SJCRH30 (cell line): ENCODE results near the gene MAP3K15. TPM values are rescaled to one million over a fixed set of nuclear protein-coding genes. Genes with fewer than 3 reads are reported as not detected.
A peak's percentile ranks its signal among the peaks of the same experiment; 100 is the strongest.

ENCODE experiments used
- DNase-seq, 2 experiments: peaks; one replicate each; pipeline ENCODE4 v3.0.0-alpha.2; 2015 to 2020
- H3K27ac ChIP-seq: fragments of 250-450 bp; sonication (Bioruptor Pico); 2 replicates; pipeline ENCODE4 v1.5.1; 2020; ENCODE audit warnings: mild to moderate bottlenecking, moderate library complexity
- H3K27me3 ChIP-seq: fragments of 250-450 bp; sonication (Bioruptor Pico); 2 replicates; pipeline ENCODE4 v1.5.1; 2020; ENCODE audit warnings: mild to moderate bottlenecking, moderate library complexity
- H3K36me3 ChIP-seq: fragments of 250-450 bp; sonication (Bioruptor Pico); 2 replicates; pipeline ENCODE4 v1.5.1; 2020; ENCODE audit warnings: mild to moderate bottlenecking, moderate library complexity
- H3K4me1 ChIP-seq: fragments of 250-450 bp; sonication (Bioruptor Pico); 2 replicates; pipeline ENCODE4 v1.5.1; 2020; ENCODE audit warnings: mild to moderate bottlenecking, moderate library complexity
- H3K4me3 ChIP-seq: fragments of 250-450 bp; sonication (Bioruptor Pico); 2 replicates; pipeline ENCODE4 v1.5.1; 2020; ENCODE audit warnings: mild to moderate bottlenecking, moderate library complexity
- H3K9me3 ChIP-seq: fragments of 250-450 bp; sonication (Bioruptor Pico); replicated peaks from 2 replicates; pipeline ENCODE4 v1.5.1; 2020; ENCODE audit warnings: mild to moderate bottlenecking, moderate library complexity
- total RNA-seq: library from RNA; depleted of rRNA; stranded (reverse); fragments of >200 nt; shearing (Covaris generic); gene quantifications from 2 replicates; pipeline ENCODE4 v1.2.3, GENCODE V29; 2014

Gene MAP3K15
- total RNA-seq, 1 experiment from 2014 or later: 0.51 TPM

GRCh38 chrX:19361701-19362100, 153.6 kb downstream of the MAP3K15 start:
- H3K27me3 ChIP-seq: no peaks in the 10 kb centered on the region
- H3K4me1 ChIP-seq: no peaks in the 10 kb centered on the region
- peaks cover 69% of the 10 kb centered on the region for H3K36me3 ChIP-seq
- no peaks in the 10 kb centered on the region for H3K9me3 ChIP-seq
- H3K27ac ChIP-seq: no peak overlapping the region
- H3K4me3 ChIP-seq: no peak overlapping the region
- no peak for DNase-seq

GRCh38 chrX:19360903-19361302, 154.4 kb downstream of the MAP3K15 start:
- H3K27ac ChIP-seq: no peak overlapping the region
- peaks cover 76% of the 10 kb centered on the region for H3K36me3 ChIP-seq
- H3K27me3 ChIP-seq: no peaks in the 10 kb centered on the region
- H3K4me1 ChIP-seq: no peaks in the 10 kb centered on the region
- H3K9me3 ChIP-seq: no peaks in the 10 kb centered on the region
- no peak overlapping the region for H3K4me3 ChIP-seq
- no peak for DNase-seq

- H3K9me3 ChIP-seq: no peaks in the 10 kb centered on the region
- DNase-seq: no peak
- no peaks in the 10 kb centered on the region for H3K27me3 ChIP-seq
- H3K4me1 ChIP-seq: no peaks in the 10 kb centered on the region
- H3K27ac ChIP-seq: no peak overlapping the region
- no peak overlapping the region for H3K4me3 ChIP-seq
- peaks cover 85% of the 10 kb centered on the region for H3K36me3 ChIP-seq
Measured at GRCh38 chrX:19358521-19358920, 156.8 kb downstream of the MAP3K15 start.

- DNase-seq: no peak
Measured at GRCh38 chrX:19354625-19355024, 160.7 kb downstream of the MAP3K15 start.

GRCh38 chrX:19350941-19351384, 164.3 kb downstream of the MAP3K15 start:
- Histone ChIP-seq H3K27me3 (no peaks in the 10 kb centered on the region), H3K36me3 (peaks cover 64% of the 10 kb centered on the region), H3K27ac (no peak overlapping the region), H3K9me3 (no peaks in the 10 kb centered on the region), H3K4me1 (no peaks in the 10 kb centered on the region), H3K4me3 (no peak overlapping the region)
- no peak for DNase-seq

More at GRCh38 chrX:19354625-19355024, 160.7 kb downstream of the MAP3K15 start:
- Histone ChIP-seq H3K4me1 (no peaks in the 10 kb centered on the region), H3K9me3 (no peaks in the 10 kb centered on the region), H3K36me3 (peaks cover 83% of the 10 kb centered on the region), H3K27me3 (no peaks in the 10 kb centered on the region), H3K27ac (no peak overlapping the region), H3K4me3 (no peak overlapping the region)

GRCh38 chrX:19349264-19349663, 166.0 kb downstream of the MAP3K15 start:
- no peak for DNase-seq
- no peak overlapping the region for H3K27ac ChIP-seq
- no peaks in the 10 kb centered on the region for H3K4me1 ChIP-seq
- H3K4me3 ChIP-seq: no peak overlapping the region
- no peaks in the 10 kb centered on the region for H3K27me3 ChIP-seq
- H3K36me3 ChIP-seq: peaks cover 51% of the 10 kb centered on the region
- no peaks in the 10 kb centered on the region for H3K9me3 ChIP-seq

GRCh38 chrX:19347916-19348315, 167.4 kb downstream of the MAP3K15 start:
- Histone ChIP-seq H3K4me3 (no peak overlapping the region), H3K27me3 (no peaks in the 10 kb centered on the region), H3K27ac (no peak overlapping the region), H3K9me3 (no peaks in the 10 kb centered on the region), H3K4me1 (no peaks in the 10 kb centered on the region; the same call in 1 of the 2 replicates), H3K36me3 (peaks cover 42% of the 10 kb centered on the region)
- DNase-seq: no peak

- no peak for DNase-seq
- no peaks in the 10 kb centered on the region for H3K9me3 ChIP-seq
- H3K4me1 ChIP-seq: peaks cover 5% of the 10 kb centered on the region; the same call in 1 of the 2 replicates
- no peak overlapping the region for H3K27ac ChIP-seq
- no peaks in the 10 kb centered on the region for H3K27me3 ChIP-seq
- peaks cover 16% of the 10 kb centered on the region for H3K36me3 ChIP-seq
- peak overlapping the region; percentile 78 for H3K4me3 ChIP-seq
Measured at GRCh38 chrX:19344661-19345060, 170.6 kb downstream of the MAP3K15 start.

- Histone ChIP-seq H3K4me3 (peak within 1 kb of the TSS; percentile 78), H3K36me3 (peaks cover 11% of the 10 kb centered on the region), H3K4me1 (peaks cover 5% of the 10 kb centered on the region; the same call in 1 of the 2 replicates), H3K27ac (peak within 1 kb of the TSS; percentile 51), H3K9me3 (no peaks in the 10 kb centered on the region), H3K27me3 (no peaks in the 10 kb centered on the region)
- DNase-seq: peak; percentile 96 to 97
Measured at GRCh38 chrX:19343535-19344408, 171.5 kb downstream of the MAP3K15 start, which contains the start of gene PDHA1. Gene PDHA1, plus strand, starts transcription at chrX:19343927. Its CDS starts 111 bp downstream, at chrX:19344038.

- no peak for DNase-seq
- peaks cover 11% of the 10 kb centered on the region for H3K36me3 ChIP-seq
- H3K27ac ChIP-seq: peak overlapping the region; percentile 51
- H3K4me1 ChIP-seq: peaks cover 5% of the 10 kb centered on the region; the same call in 1 of the 2 replicates
- H3K27me3 ChIP-seq: no peaks in the 10 kb centered on the region
- H3K9me3 ChIP-seq: no peaks in the 10 kb centered on the region
- peak overlapping the region; percentile 78 for H3K4me3 ChIP-seq
Measured at GRCh38 chrX:19343085-19343534, 172.2 kb downstream of the MAP3K15 start.

GRCh38 chrX:19342331-19342906, 172.9 kb downstream of the MAP3K15 start:
- H3K4me3 ChIP-seq: peak overlapping the region; percentile 78
- DNase-seq: peak; percentile 50 to 72
- no peaks in the 10 kb centered on the region for H3K27me3 ChIP-seq
- peaks cover 5% of the 10 kb centered on the region for H3K36me3 ChIP-seq
- H3K4me1 ChIP-seq: peaks cover 5% of the 10 kb centered on the region; the same call in 1 of the 2 replicates
- peak overlapping the region; percentile 51 for H3K27ac ChIP-seq
- no peaks in the 10 kb centered on the region for H3K9me3 ChIP-seq

- Histone ChIP-seq H3K9me3 (no peaks in the 10 kb centered on the region), H3K4me3 (no peak overlapping the region), H3K36me3 (no peaks in the 10 kb centered on the region), H3K4me1 (peaks cover 7% of the 10 kb centered on the region; the same call in 1 of the 2 replicates), H3K27me3 (no peaks in the 10 kb centered on the region), H3K27ac (no peak overlapping the region)
- peak; percentile 53 to 76 for DNase-seq
Measured at GRCh38 chrX:19334945-19335626, 180.2 kb downstream of the MAP3K15 start.

GRCh38 chrX:19332983-19333382, 182.3 kb downstream of the MAP3K15 start:
- H3K4me3 ChIP-seq: no peak overlapping the region
- H3K9me3 ChIP-seq: no peaks in the 10 kb centered on the region
- H3K36me3 ChIP-seq: no peaks in the 10 kb centered on the region
- DNase-seq: peak; percentile 64 to 77
- H3K4me1 ChIP-seq: peaks cover 7% of the 10 kb centered on the region; the same call in 1 of the 2 replicates
- no peaks in the 10 kb centered on the region for H3K27me3 ChIP-seq
- H3K27ac ChIP-seq: no peak overlapping the region

GRCh38 chrX:19331831-19332230, 183.5 kb downstream of the MAP3K15 start:
- DNase-seq: no peak
- Histone ChIP-seq H3K27ac (no peak overlapping the region), H3K4me3 (no peak overlapping the region), H3K9me3 (no peaks in the 10 kb centered on the region), H3K27me3 (no peaks in the 10 kb centered on the region), H3K36me3 (no peaks in the 10 kb centered on the region), H3K4me1 (peaks cover 6% of the 10 kb centered on the region; the same call in 1 of the 2 replicates)
